ENCODE measurements around the gene TMEM201.

DNA sequence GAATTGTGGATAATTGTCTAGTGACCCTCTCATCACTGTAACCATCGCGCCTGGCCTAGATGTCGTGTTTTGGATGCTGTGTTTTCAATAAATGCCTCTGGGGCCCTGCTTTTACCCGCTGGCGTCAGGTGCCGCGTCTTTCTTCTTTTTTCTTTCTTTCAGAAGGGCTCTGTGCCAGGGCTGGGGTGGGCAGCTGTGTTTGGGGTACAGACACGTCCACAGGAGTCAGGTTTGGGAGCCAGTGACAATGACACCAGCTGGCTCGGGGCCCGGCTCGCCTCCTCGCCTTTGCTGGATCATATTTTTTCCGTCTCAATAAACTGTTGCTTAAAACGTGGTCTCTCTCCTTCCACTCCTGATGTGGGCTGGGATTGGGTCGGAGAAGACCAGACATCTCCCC lies 16.1 kb downstream of the TMEM201 start:
- TF ChIP-seq JUN (IDR thresholded peaks at IDR 0.05; ENCODE audit: borderline replicate concordance, insufficient read depth, insufficient read length, low read depth) (no peak), EZH2 (IDR thresholded peaks at IDR 0.05; ENCODE audit: borderline replicate concordance, low read depth, low read length, severe bottlenecking) (no peak), FOS (IDR thresholded peaks at IDR 0.05; ENCODE audit: borderline replicate concordance, insufficient read depth, low read length) (no peak), GATA2 (IDR thresholded peaks at IDR 0.05; ENCODE audit: insufficient read depth, insufficient read length, low read depth, low read length) (no peak), POLR2A (IDR thresholded peaks at IDR 0.05; ENCODE audit: low read depth, low read length) (no peak), POLR2AphosphoS5 (IDR thresholded peaks at IDR 0.05; ENCODE audit: insufficient read depth, low read depth, low read length) (no peak)
- TF ChIP-seq, protein P1, sequence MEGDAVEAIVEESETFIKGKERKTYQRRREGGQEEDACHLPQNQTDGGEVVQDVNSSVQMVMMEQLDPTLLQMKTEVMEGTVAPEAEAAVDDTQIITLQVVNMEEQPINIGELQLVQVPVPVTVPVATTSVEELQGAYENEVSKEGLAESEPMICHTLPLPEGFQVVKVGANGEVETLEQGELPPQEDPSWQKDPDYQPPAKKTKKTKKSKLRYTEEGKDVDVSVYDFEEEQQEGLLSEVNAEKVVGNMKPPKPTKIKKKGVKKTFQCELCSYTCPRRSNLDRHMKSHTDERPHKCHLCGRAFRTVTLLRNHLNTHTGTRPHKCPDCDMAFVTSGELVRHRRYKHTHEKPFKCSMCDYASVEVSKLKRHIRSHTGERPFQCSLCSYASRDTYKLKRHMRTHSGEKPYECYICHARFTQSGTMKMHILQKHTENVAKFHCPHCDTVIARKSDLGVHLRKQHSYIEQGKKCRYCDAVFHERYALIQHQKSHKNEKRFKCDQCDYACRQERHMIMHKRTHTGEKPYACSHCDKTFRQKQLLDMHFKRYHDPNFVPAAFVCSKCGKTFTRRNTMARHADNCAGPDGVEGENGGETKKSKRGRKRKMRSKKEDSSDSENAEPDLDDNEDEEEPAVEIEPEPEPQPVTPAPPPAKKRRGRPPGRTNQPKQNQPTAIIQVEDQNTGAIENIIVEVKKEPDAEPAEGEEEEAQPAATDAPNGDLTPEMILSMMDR (IDR thresholded peaks at IDR 0.05; ENCODE audit: extremely low read depth in 1 of 2, insufficient read depth in 1 of 2, low read depth in 1 of 2, low read length in 2 of 2), result no peak
